ENCODE data around the gene WWTR1.

- TF ChIP-seq CTCF (IDR thresholded peaks at IDR 0.05) (no peak), POLR2A (IDR thresholded peaks at IDR 0.05) (no peak)
Observed at GRCh38 chr3:149670742-149671492, 13.1 kb upstream of the WWTR1 start.
